ENCODE measurements around the gene FXYD4.

DNA sequence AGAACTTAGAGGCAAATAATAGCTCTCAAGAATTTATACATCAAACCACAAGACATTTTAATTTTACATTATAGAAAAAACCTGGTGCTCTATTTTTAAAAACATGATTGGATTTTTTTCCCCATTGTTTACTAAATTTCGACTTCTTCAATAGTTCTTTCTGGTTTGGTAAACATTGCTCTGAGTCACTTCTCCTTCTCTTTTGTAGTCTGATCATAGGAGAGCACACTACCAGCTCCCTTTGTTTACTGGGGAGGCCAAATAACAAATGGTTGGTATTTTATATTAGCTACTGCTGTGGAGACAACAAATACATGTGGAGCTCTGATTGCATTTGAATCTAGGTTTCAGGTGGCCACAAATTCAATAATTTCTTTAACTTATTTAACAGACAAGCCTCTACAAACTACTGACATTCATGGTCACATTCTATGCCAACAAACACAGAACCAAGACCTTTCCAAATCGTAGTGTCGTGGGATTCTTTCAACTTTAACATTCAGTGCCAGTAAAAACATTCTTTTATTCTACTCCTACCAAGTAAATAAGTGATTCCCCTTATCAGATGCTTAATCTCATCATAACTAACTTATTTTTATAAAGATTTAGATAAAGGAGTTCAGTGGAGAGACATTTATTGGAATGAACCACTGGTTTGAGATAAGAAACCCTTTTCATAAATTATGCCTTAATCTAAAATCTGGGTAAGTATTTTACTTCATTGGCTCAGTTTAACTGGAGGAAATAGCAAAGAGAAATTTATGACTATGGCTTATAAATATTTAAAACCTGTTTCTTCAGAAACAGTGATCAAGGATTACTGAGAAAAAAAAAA lies 17.7 kb upstream of the FXYD4 start:
- TF ChIP-seq EZH2phosphoT487 (IDR thresholded peaks at IDR 0.05; ENCODE audit: insufficient read depth, low read depth) (no peak), EZH2 (IDR thresholded peaks at IDR 0.05; ENCODE audit: insufficient read depth, poor library complexity, severe bottlenecking) (no peak)

All from GM23248 (cell line).